DMS 273 (cell line): ENCODE measurements around the gene FCER2.

Source experiments
- DNase-seq: peaks from one replicate; lab custom pipeline; 2025; ENCODE audit not compliant: unreplicated experiment; lab: John Stamatoyannopoulos, UW

The FCER2 gene

GRCh38 chr19:7704280-7705060 lies 2.5 kb upstream of the FCER2 start:
- no peak for DNase-seq

DNA sequence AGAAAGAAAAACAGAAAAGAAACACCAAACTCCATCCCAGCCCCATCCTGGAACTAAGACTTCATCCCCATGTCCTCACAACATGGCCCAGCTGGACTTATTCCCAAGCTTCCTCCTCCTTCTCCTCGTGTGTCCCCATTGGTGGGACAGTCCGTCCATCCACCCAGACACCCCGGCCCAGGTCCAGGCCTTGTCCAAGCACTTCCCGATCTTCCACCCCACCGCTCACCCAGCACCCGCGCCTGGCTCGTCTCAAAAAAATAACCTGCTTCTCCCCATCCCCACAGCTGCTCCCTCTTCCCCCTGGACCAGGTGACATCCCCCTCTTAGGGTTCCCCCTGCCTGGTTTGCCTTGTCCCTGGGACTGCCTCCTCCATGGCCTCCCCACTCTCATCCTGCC lies 1.4 kb upstream of the FCER2 start:
- no peak for DNase-seq

DNA sequence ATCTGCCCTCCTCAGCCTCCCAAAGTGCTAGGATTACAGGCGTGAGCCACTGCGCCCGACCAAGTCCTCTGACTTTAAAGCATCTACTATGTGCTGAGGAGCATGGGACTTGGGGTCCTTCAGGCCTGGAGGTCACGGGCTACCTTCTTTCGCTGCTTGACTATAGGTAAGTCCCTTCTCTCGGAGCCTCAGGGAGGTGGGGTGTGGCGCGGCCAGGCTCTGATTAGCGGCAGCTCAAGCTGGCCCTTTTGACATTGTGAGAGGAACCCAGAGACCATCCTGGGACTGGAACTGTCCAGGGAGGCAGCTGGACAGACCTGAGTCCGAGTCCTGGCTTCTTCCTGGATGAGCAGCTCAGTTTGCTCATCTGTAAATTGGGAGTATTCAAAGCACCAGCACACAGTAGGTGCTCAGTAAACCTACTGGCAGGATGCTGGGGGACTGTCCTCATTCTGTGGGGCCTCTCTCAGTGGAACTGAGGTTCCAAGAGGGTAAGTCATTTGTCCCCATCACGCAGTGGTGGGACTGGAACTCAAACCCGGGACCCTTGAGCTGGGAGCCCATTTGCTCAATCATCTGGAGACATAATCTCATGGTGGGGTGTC lies 780 bp downstream of the FCER2 start:
- DNase-seq, result no peak

GRCh38 chr19:7699417-7700401 lies 2.2 kb downstream of the FCER2 start:
- peak; percentile 34 for DNase-seq

- no peak for DNase-seq
Observed at GRCh38 chr19:7699003-7699402, 2.9 kb downstream of the FCER2 start.

- no peak for DNase-seq
Observed at GRCh38 chr19:7698583-7698982, 3.3 kb downstream of the FCER2 start.

DNA sequence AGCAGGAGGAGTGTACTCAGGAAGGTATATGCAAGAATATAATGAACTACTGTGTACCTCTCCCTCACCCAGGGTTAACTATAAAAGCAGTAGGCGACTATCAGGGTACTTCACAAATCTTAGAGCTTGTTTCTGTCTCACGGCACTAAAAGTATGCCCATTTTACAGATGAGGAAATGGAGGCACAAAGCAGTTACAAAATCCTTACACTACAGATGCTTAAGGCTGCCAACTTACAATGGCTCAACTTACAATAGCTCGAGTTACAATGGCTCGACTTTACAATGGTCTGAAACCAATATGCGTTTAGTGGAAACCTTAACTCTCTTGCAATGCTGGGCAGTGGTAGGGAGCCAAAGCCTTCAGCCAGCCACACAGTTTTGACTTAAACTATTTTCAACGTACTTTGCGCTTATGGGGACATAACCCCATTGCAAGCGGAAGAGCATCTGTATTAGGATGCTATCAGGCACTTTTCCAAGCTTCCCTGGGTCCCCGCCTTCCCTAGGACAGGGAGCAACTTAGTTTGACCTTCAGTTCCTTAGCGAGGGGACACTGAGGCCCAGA lies 4.1 kb downstream of the FCER2 start:
- no peak for DNase-seq

DNA sequence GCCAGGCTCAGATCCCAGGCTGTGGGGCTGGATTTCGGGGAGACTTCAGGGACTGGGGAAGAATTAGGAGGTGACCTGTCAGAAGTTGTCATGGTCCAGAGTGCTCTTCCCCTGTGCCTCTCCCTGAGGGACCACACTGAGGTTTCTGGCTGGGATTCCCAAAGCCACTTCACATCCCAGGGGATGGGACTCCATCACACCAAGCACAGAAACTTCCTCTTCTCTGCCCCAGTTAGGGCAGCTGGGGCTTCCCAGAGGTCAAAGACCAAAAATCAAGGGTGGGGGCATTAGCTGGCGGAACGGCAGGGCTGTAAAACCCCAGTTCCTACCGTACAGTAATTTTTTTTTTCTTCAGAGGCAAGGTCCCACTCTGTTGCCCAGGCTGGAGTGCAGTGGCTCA lies 7.4 kb downstream of the FCER2 start:
- DNase-seq, result no peak

- DNase-seq, result no peak
Observed at GRCh38 chr19:7692417-7693088, 9.4 kb downstream of the FCER2 start.

GRCh38 chr19:7691497-7691896 lies 10.4 kb downstream of the FCER2 start:
- no peak for DNase-seq

GRCh38 chr19:7690779-7691258 lies 11.1 kb downstream of the FCER2 start:
- DNase-seq, result no peak

GRCh38 chr19:7689165-7689564 lies 12.8 kb downstream of the FCER2 start:
- DNase-seq, result no peak

GRCh38 chr19:7687177-7687576 lies 14.8 kb downstream of the FCER2 start:
- no peak for DNase-seq

DNA sequence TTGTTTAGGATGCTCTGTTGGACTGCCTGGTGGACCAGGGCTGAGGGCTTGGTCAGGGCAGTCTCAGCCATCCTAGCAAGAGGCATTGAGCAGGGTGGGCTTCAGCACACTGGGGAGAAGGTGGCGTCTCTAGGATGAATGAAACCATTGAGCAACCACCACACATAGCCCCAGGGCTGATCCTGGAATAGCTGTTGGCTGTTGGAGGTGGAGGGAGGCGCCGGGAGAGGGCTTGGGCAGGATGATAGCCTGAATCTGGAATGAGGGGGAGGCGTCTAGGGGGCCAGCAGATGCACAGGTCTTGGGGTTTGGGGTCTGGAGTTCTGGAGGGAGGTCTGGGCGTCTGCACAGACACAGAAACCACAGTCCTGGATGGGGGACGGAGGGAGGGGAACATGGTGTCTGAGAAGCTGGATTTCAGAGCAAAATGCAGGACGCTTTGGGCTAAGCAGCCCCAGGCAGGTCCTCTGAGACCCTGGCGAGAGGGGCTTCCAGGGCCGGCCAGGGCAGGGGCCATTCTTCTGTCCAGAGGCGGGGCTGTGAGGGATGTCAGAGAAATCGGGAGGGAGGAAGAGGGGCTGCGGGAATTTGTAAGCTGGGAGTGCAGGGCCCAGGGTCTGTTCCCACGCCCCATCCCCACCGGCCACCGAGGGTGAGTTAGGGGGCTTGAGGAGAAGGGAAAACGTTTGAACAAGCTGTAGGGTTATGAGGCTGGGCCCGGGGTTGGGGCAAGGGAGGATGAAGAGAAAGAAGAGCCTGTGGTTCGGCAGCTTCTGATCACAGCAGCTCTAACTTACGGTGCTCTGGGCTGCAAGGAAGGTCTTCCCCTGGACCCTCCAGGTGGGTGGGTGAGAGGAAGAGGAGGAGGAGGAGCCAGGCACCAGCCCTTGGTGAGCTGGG lies 16.1 kb downstream of the FCER2 start:
- DNase-seq, result no peak

GRCh38 chr19:7682175-7682855 lies 19.6 kb downstream of the FCER2 start:
- no peak for DNase-seq

DNA sequence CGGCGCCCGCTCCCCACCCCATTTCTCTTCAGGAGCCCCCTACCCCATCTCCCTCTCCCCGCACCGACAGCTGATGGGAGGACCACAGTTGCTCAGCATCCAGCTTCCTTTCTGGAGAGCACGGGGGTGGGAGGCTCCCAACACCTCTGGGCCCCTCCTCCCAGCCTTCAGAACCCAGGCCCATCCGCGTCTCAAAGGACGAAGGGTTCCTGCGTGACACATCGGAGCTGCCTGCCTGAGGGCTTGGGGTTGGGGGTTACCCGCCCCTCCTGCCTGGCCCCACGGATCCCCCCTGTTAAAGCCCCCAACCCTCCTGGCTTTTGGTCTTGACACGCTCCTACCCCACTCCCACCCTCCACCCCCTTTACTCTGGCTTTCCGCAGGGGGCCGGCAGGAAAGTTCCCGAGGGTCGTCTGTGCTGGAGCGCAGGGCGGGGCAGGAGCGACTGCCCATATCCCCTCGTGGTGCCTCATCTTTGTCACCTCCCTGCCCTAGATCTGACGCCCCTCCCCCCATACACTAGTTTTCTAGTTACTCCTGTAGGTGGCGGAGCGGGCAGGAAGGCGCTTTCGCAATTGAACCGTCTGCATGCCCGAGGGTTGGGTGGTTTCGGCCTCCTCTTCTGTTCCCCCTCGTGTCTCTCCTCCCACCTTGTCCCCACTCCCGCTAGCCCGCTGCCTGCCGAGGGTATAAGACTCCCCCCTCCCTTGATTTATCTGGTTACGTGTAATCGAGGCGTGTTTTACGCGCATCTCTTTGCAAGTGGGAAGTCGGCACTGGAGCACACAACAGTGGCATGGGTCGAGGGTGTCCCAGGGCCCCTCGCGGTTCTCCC lies 20.4 kb downstream of the FCER2 start:
- DNase-seq, result peak; percentile 66

DNA sequence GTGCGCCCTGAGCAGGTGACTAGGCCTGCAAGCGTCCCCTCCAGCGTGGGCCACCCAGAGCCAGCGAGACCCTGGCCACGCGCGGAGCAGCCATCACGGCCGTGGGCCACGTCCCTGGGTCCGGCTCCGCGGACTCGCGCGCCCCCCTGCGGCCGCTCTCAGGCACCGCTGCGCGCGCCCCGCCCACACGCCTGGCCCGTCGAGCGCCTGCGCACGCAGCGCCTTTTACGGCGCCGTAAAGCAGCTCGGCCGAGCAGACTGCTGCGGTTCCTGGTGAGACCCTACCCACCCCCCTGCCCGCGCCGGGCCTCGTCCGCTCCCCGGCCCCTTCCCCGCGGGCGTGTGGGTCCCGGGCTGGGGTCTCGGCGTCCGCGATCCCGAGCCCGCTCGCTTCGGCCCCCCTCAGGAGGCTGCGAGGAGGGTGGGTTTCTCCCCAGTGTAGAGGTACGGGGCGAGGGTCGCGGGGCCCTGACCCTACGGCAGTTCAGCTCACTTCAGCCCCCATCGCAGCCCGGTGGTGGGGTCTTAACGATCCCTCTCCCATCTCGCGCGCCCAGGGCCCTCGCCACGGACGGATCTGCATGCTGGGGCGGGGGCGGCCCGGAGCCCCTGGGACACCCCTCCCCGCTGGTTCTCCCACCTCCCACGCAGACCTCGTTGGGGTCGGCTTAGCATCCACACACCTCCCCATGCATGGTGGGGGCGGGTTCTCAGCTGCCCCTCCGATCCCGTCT lies 21.2 kb downstream of the FCER2 start, which contains the start of gene TRAPPC5:
TSS of gene TRAPPC5 (plus strand) at position 228 of the 734 bp plus-strand sequence. CDS start 1,421 bp downstream, outside the sequence.
- peak; percentile 93 for DNase-seq
